Stimulated activated CD8-positive, alpha-beta memory T cell treated with anti-CD3 and anti-CD28 coated beads, Interleukin-15, amount 100 ng/mL, for 48 hours (primary cell): ENCODE measurements around the gene QRICH1.

Experiments used
- DNase-seq, 2 donors: peaks; one replicate each; pipeline ENCODE4 v3.0.0-alpha.2; 2020; ENCODE audit warnings: low read depth in 2 of 2

QRICH1 gene

GRCh38 chr3:49034650-49035049 lies 59.2 kb downstream of the QRICH1 start:
- DNase-seq: no peak

GRCh38 chr3:49032646-49033304 lies 61.1 kb downstream of the QRICH1 start:
- no peak for DNase-seq

GRCh38 chr3:49030321-49030720 lies 63.5 kb downstream of the QRICH1 start:
- DNase-seq: no peak

- no peak for DNase-seq
Observed at GRCh38 chr3:49029563-49029884, 64.3 kb downstream of the QRICH1 start.

- peak; percentile 89 to 92 for DNase-seq
Observed at GRCh38 chr3:49028673-49029562, 65.0 kb downstream of the QRICH1 start, which contains the start of gene IMPDH2. TSS of gene IMPDH2 (minus strand) at chr3:49029398. CDS start at chr3:49029350, 48 bp downstream.

- DNase-seq: no peak
Observed at GRCh38 chr3:49028298-49028672, 65.6 kb downstream of the QRICH1 start.

- DNase-seq: no peak
Observed at GRCh38 chr3:49027634-49028033, 66.2 kb downstream of the QRICH1 start.

- DNase-seq: no peak
Observed at GRCh38 chr3:49026536-49026935, 67.3 kb downstream of the QRICH1 start.

GRCh38 chr3:49025793-49026520 lies 67.9 kb downstream of the QRICH1 start:
- DNase-seq: no peak

GRCh38 chr3:49025005-49025792 lies 68.7 kb downstream of the QRICH1 start:
- no peak for DNase-seq

GRCh38 chr3:49024449-49024848 lies 69.4 kb downstream of the QRICH1 start:
- DNase-seq: no peak

GRCh38 chr3:49023775-49024174 lies 70.1 kb downstream of the QRICH1 start:
- no peak for DNase-seq

- DNase-seq: no peak
Observed at GRCh38 chr3:49022688-49023171, 71.1 kb downstream of the QRICH1 start.

GRCh38 chr3:49021813-49022687 lies 71.8 kb downstream of the QRICH1 start, which contains the start of gene NDUFAF3:
TSS of gene NDUFAF3 (plus strand) at chr3:49022121. CDS start at chr3:49022145, 24 bp downstream.
- DNase-seq: peak; percentile 90

- DNase-seq: peak; percentile 97 to 98
Observed at GRCh38 chr3:49021213-49021812, 72.6 kb downstream of the QRICH1 start.

GRCh38 chr3:49020330-49021212 lies 73.3 kb downstream of the QRICH1 start:
- no peak for DNase-seq

GRCh38 chr3:49019941-49020329 lies 73.9 kb downstream of the QRICH1 start:
- DNase-seq: no peak

GRCh38 chr3:49018707-49019006 lies 75.2 kb downstream of the QRICH1 start:
- no peak for DNase-seq
